Mucosa of descending colon (tissue), 3 donors: ENCODE data around the gene NCOA7. TPM values are rescaled to one million over a fixed set of nuclear protein-coding genes. Genes with fewer than 3 reads are reported as not detected.

Experiments used
- ATAC-seq: fragments of 200-7000 bp; cut with Tn5 transposase; one replicate; pipeline ENCODE4 v1.9.1; 2020; ENCODE audit warnings: mild to moderate bottlenecking, moderate library complexity
- DNase-seq, 3 donors: peaks; one replicate each; pipeline ENCODE4 v3.0.0-alpha.2; 2020
- H3K36me3 ChIP-seq: fragments of 200-600 bp; one replicate; pipeline ENCODE4 v1.8.0; 2021; ENCODE audit warnings: low read depth, mild to moderate bottlenecking
- H3K4me1 ChIP-seq: fragments of 200-600 bp; one replicate; pipeline ENCODE4 v1.8.0; 2021; ENCODE audit warnings: low read depth, mild to moderate bottlenecking
- H3K4me3 ChIP-seq: fragments of 200-600 bp; one replicate; pipeline ENCODE4 v1.8.0; 2021; ENCODE audit warnings: mild to moderate bottlenecking
- H3K9me3 ChIP-seq: fragments of 200-600 bp; one replicate; pipeline ENCODE4 v1.8.0; 2021; ENCODE audit warnings: mild to moderate bottlenecking
- CTCF ChIP-seq: fragments of 200-600 bp; IDR thresholded peaks from one replicate; pipeline ENCODE4 v1.8.0; 2022; ENCODE audit warnings: antibody characterized with exemption, mild to moderate bottlenecking
- intact Hi-C, 2 donors: fragments of 100-400 bp; cut with DNase I in 1 of 2; cut with micrococcal nuclease in 1 of 2; formaldehyde crosslinking; loops; one replicate each; pipeline versions ENCODE4 v1.11.0 to v1.11.1; 2022; cut with DNase I, micrococcal nuclease
- total RNA-seq, 3 donors: library from RNA; stranded (reverse); fragmentation: NEBNext Ultra II Directional in 2 of 3; extraction: Animal tissue kit (Norgen Biotek cat#: 25700) in 2 of 3; gene quantifications; one replicate each; pipeline versions ENCODE4 v1.2.1 to v1.2.4, GENCODE V29; 2021 to 2023
- donor health status: DM: no; HTN: no; CAD: no; lungs with moderate emphysema.
- donor health status: DM: no; HTN: no; CAD: no.
- donor health status: DM: no; HTN: yes; CAD: no.

The NCOA7 gene
- total RNA-seq, 3 donors from 2014 or later = 28.9 to 54.0 (median 49.6) TPM

- no peak for TF ChIP-seq CTCF
- no peaks in the 10 kb centered on the region for H3K4me1 ChIP-seq
- H3K9me3 ChIP-seq = no peaks in the 10 kb centered on the region
- peak; percentile 27 for ATAC-seq
- no peak for DNase-seq
- H3K36me3 ChIP-seq = no peaks in the 10 kb centered on the region
- no peak overlapping the region for H3K4me3 ChIP-seq
- intact Hi-C loops = no loop called here
These were observed 41.8 kb downstream of the NCOA7 start for GRCh38 chr6:125832391-125833117.

GRCh38 chr6:125834348-125834747 lies 43.6 kb downstream of the NCOA7 start:
- Histone ChIP-seq H3K4me3 (no peak overlapping the region), H3K36me3 (no peaks in the 10 kb centered on the region), H3K9me3 (no peaks in the 10 kb centered on the region), H3K4me1 (no peaks in the 10 kb centered on the region)
- TF ChIP-seq CTCF = no peak
- ATAC-seq (peak; percentile 46), DNase-seq (no peak)
- intact Hi-C loops = no loop called here

GRCh38 chr6:125835221-125835744 lies 44.5 kb downstream of the NCOA7 start:
- Histone ChIP-seq H3K4me3 (no peak overlapping the region), H3K4me1 (no peaks in the 10 kb centered on the region), H3K36me3 (no peaks in the 10 kb centered on the region), H3K9me3 (no peaks in the 10 kb centered on the region)
- DNase-seq (no peak), ATAC-seq (no peak)
- TF ChIP-seq CTCF = no peak
- intact Hi-C loops = no loop called here

GRCh38 chr6:125836466-125836865 lies 45.7 kb downstream of the NCOA7 start:
- Histone ChIP-seq H3K36me3 (no peaks in the 10 kb centered on the region), H3K4me3 (no peak overlapping the region), H3K9me3 (no peaks in the 10 kb centered on the region), H3K4me1 (no peaks in the 10 kb centered on the region)
- ATAC-seq (no peak), DNase-seq (no peak)
- intact Hi-C loops = no loop called here
- TF ChIP-seq CTCF = no peak

GRCh38 chr6:125839471-125839870 lies 48.7 kb downstream of the NCOA7 start:
- no peak overlapping the region for H3K4me3 ChIP-seq
- H3K36me3 ChIP-seq = no peaks in the 10 kb centered on the region
- no peaks in the 10 kb centered on the region for H3K4me1 ChIP-seq
- intact Hi-C loops = no loop called here
- H3K9me3 ChIP-seq = no peaks in the 10 kb centered on the region
- TF ChIP-seq CTCF = no peak
- no peak for ATAC-seq
- DNase-seq = no peak
